MM.1S (cell line): ENCODE measurements around the gene MCTP2.

ENCODE experiments used
- DNase-seq: peaks from one replicate; pipeline ENCODE4 v3.0.0-alpha.2; 2015
- H2AFZ ChIP-seq: fragments of 300-600 bp; sonication (generic); 2 replicates; pipeline ENCODE4 v1.6.0; 2016; ENCODE audit warnings: antibody characterized with exemption, low read length
- H3F3A ChIP-seq: fragments of 300-600 bp; sonication (generic); 2 replicates; pipeline ENCODE4 v1.6.1; 2016; ENCODE audit warnings: mild to moderate bottlenecking, antibody characterized with exemption, low read length, moderate library complexity, mixed read lengths; ENCODE audit not compliant: insufficient read depth
- H3K27ac ChIP-seq: fragments of 300-600 bp; sonication (generic); 2 replicates; pipeline ENCODE4 v1.5.1; 2016; ENCODE audit warnings: mild to moderate bottlenecking, low read length
- H3K27me3 ChIP-seq: fragments of 300-600 bp; sonication (generic); replicated peaks from 2 replicates; pipeline ENCODE4 v1.6.0; 2016; ENCODE audit warnings: low read length; ENCODE audit not compliant: insufficient read depth
- H3K36me3 ChIP-seq: fragments of 300-600 bp; sonication (generic); replicated peaks from 2 replicates; pipeline ENCODE4 v1.6.1; 2016; ENCODE audit warnings: mild to moderate bottlenecking, low read length, mixed read lengths; ENCODE audit not compliant: insufficient read depth
- H3K4me1 ChIP-seq: fragments of 300-600 bp; sonication (generic); 2 replicates; pipeline ENCODE4 v1.6.1; 2016; ENCODE audit warnings: low read length, mixed read lengths
- H3K4me2 ChIP-seq: fragments of 300-600 bp; sonication (generic); 2 replicates; pipeline ENCODE4 v1.6.0; 2016; ENCODE audit warnings: low read depth, low read length
- H3K4me3 ChIP-seq: fragments of 300-600 bp; sonication (generic); 2 replicates; pipeline ENCODE4 v1.5.1; 2016; ENCODE audit warnings: low read length, mixed read lengths
- H3K79me2 ChIP-seq: fragments of 300-600 bp; sonication (generic); 2 replicates; pipeline ENCODE4 v1.6.1; 2016; ENCODE audit warnings: mixed run types, low read length, mixed read lengths
- H3K9ac ChIP-seq: fragments of 300-600 bp; sonication (generic); 2 replicates; pipeline ENCODE4 v1.6.1; 2016; ENCODE audit warnings: low read length, mixed read lengths
- H3K9me2 ChIP-seq: fragments of 300-600 bp; sonication (generic); replicated peaks from 2 replicates; pipeline ENCODE4 v1.6.1; 2016; ENCODE audit warnings: mild to moderate bottlenecking, low read length, mixed read lengths; ENCODE audit not compliant: insufficient read depth
- H3K9me3 ChIP-seq: fragments of 300-600 bp; sonication (generic); replicated peaks from 2 replicates; pipeline ENCODE4 v1.6.1; 2016; ENCODE audit warnings: mild to moderate bottlenecking, low read length, mixed read lengths; ENCODE audit not compliant: insufficient read depth
- H4K20me1 ChIP-seq: fragments of 300-600 bp; sonication (generic); 2 replicates; pipeline ENCODE4 v1.6.1; 2016; ENCODE audit warnings: mild to moderate bottlenecking, low read length, moderate library complexity, mixed read lengths; ENCODE audit not compliant: insufficient read depth
- CTCF ChIP-seq: fragments of 300-600 bp; sonication (generic); IDR thresholded peaks from 2 replicates; pipeline ENCODE4 v1.5.1; 2016; ENCODE audit warnings: antibody characterized with exemption, low read length, mixed read lengths
- EZH2 ChIP-seq: fragments of 300-600 bp; sonication (generic); optimal IDR thresholded peaks from 2 replicates; pipeline ENCODE3; 2017; ENCODE audit warnings: low read depth, mild to moderate bottlenecking, antibody characterized with exemption, low read length, mixed read lengths
- EZH2phosphoT487 ChIP-seq: fragments of 300-600 bp; sonication (generic); IDR thresholded peaks from 2 replicates; pipeline ENCODE4 v1.6.1; 2018; ENCODE audit warnings: antibody characterized with exemption, low read length

Gene MCTP2

GRCh38 chr15:94231723-94232468, 535 bp downstream of the MCTP2 start:
- peak overlapping the region; percentile 71 for H3K9ac ChIP-seq
- H3K36me3 ChIP-seq = no peaks in the 10 kb centered on the region
- H3K4me1 ChIP-seq = peaks cover 25% of the 10 kb centered on the region
- H3F3A ChIP-seq = peaks cover 16% of the 10 kb centered on the region
- H2AFZ ChIP-seq = peak overlapping the region; percentile 87
- peak overlapping the region; percentile 58 for H3K4me2 ChIP-seq
- H3K4me3 ChIP-seq = peak overlapping the region; percentile 80
- H3K9me2 ChIP-seq = no peaks in the 10 kb centered on the region
- H3K9me3 ChIP-seq = no peaks in the 10 kb centered on the region
- H3K27ac ChIP-seq = peak overlapping the region; percentile 89; the same call in 1 of the 2 replicates
- TF ChIP-seq CTCF (no peak), EZH2 (no peak), EZH2phosphoT487 (no peak)
- H3K27me3 ChIP-seq = no peaks in the 10 kb centered on the region
- no peaks in the 10 kb centered on the region for H4K20me1 ChIP-seq
- peaks cover 33% of the 10 kb centered on the region for H3K79me2 ChIP-seq
- DNase-seq = peak; percentile 35

GRCh38 chr15:94233441-94233840, 2.1 kb downstream of the MCTP2 start:
- H3K4me2 ChIP-seq = no peak overlapping the region
- no peak overlapping the region for H3K4me3 ChIP-seq
- H3K4me1 ChIP-seq = peaks cover 25% of the 10 kb centered on the region
- H3K27ac ChIP-seq = no peak overlapping the region
- DNase-seq = no peak
- no peaks in the 10 kb centered on the region for H3K9me2 ChIP-seq
- no peak overlapping the region for H2AFZ ChIP-seq
- H3K27me3 ChIP-seq = no peaks in the 10 kb centered on the region
- no peak overlapping the region for H3K9ac ChIP-seq
- TF ChIP-seq EZH2 (no peak), CTCF (no peak), EZH2phosphoT487 (no peak)
- peaks cover 16% of the 10 kb centered on the region for H3F3A ChIP-seq
- H4K20me1 ChIP-seq = no peaks in the 10 kb centered on the region
- H3K79me2 ChIP-seq = peaks cover 42% of the 10 kb centered on the region
- H3K9me3 ChIP-seq = no peaks in the 10 kb centered on the region
- H3K36me3 ChIP-seq = no peaks in the 10 kb centered on the region

- no peak overlapping the region for H2AFZ ChIP-seq
- peaks cover 25% of the 10 kb centered on the region for H3K4me1 ChIP-seq
- H3K79me2 ChIP-seq = peaks cover 43% of the 10 kb centered on the region
- H3K9me2 ChIP-seq = no peaks in the 10 kb centered on the region
- H3K4me3 ChIP-seq = no peak overlapping the region
- H4K20me1 ChIP-seq = no peaks in the 10 kb centered on the region
- H3F3A ChIP-seq = peaks cover 16% of the 10 kb centered on the region
- no peaks in the 10 kb centered on the region for H3K9me3 ChIP-seq
- TF ChIP-seq EZH2phosphoT487 (no peak), CTCF (no peak), EZH2 (no peak)
- H3K36me3 ChIP-seq = no peaks in the 10 kb centered on the region
- no peak overlapping the region for H3K4me2 ChIP-seq
- DNase-seq = no peak
- H3K9ac ChIP-seq = no peak overlapping the region
- H3K27me3 ChIP-seq = no peaks in the 10 kb centered on the region
- H3K27ac ChIP-seq = no peak overlapping the region
These were observed 2.9 kb downstream of the MCTP2 start for GRCh38 chr15:94234300-94234699.
